HAP-1 (cell line): Measurements from ENCODE around the gene MATCAP1.

Experiments used
- DNase-seq, 2 experiments: peaks; one replicate each; pipeline ENCODE4 v3.0.0-alpha.2; 2016 to 2020; ENCODE audit warnings: low spot score in 2 of 2
- H3K27me3 ChIP-seq: fragments of 250-450 bp; sonication (Bioruptor Pico); 2 replicates; pipeline ENCODE4 v1.5.1; 2020; ENCODE audit warnings: low read depth, mild to moderate bottlenecking, moderate library complexity
- H3K36me3 ChIP-seq: fragments of 250-450 bp; sonication (Bioruptor Pico); replicated peaks from 2 replicates; pipeline ENCODE4 v1.5.1; 2020; ENCODE audit warnings: mild to moderate bottlenecking
- H3K4me1 ChIP-seq: fragments of 250-450 bp; sonication (Bioruptor Pico); 2 replicates; pipeline ENCODE4 v1.5.1; 2020; ENCODE audit warnings: mild to moderate bottlenecking
- H3K4me3 ChIP-seq: fragments of 250-450 bp; sonication (Bioruptor Pico); 2 replicates; pipeline ENCODE4 v1.5.1; 2020; ENCODE audit warnings: mild to moderate bottlenecking, moderate library complexity
- H3K9me3 ChIP-seq: fragments of 250-450 bp; sonication (Bioruptor Pico); 2 replicates; pipeline ENCODE4 v1.5.1; 2020; ENCODE audit warnings: mild to moderate bottlenecking, moderate library complexity
- in situ Hi-C: fragments of 300-500 bp; cut with MboI; formaldehyde crosslinking; loops from 3 replicates; pipeline ENCODE4 v1.14.3; 2020; ENCODE audit warnings: low sequenced_read_pairs, inconsistent platforms, mixed read lengths

MATCAP1 gene

GRCh38 chr16:67201411-67202345 is 17.9 kb upstream of the MATCAP1 start:
- H3K4me1 ChIP-seq, result no peaks in the 10 kb centered on the region
- no peaks in the 10 kb centered on the region for H3K9me3 ChIP-seq
- in situ Hi-C loops, result no loop called here
- peaks cover 53% of the 10 kb centered on the region for H3K36me3 ChIP-seq
- DNase-seq, result no peak
- no peaks in the 10 kb centered on the region for H3K27me3 ChIP-seq
- H3K4me3 ChIP-seq, result no peak overlapping the region

GRCh38 chr16:67200491-67200890 is 16.7 kb upstream of the MATCAP1 start:
- Histone ChIP-seq H3K9me3 (no peaks in the 10 kb centered on the region), H3K4me1 (no peaks in the 10 kb centered on the region), H3K4me3 (no peak overlapping the region), H3K36me3 (peaks cover 65% of the 10 kb centered on the region), H3K27me3 (no peaks in the 10 kb centered on the region)
- in situ Hi-C loops, result no loop called here
- DNase-seq, result no peak

- Histone ChIP-seq H3K4me3 (no peak overlapping the region), H3K4me1 (no peaks in the 10 kb centered on the region), H3K36me3 (peaks cover 72% of the 10 kb centered on the region), H3K9me3 (no peaks in the 10 kb centered on the region), H3K27me3 (no peaks in the 10 kb centered on the region)
- in situ Hi-C loops, result no loop called here
- DNase-seq, result no peak
Observed at GRCh38 chr16:67199808-67200198, 16.0 kb upstream of the MATCAP1 start.

- no peaks in the 10 kb centered on the region for H3K4me1 ChIP-seq
- no peak for DNase-seq
Observed at GRCh38 chr16:67199011-67199807, 15.4 kb upstream of the MATCAP1 start, which contains the start of gene ELMO3. ELMO3 (plus strand) TSS chr16:67199131; CDS start chr16:67199327, 196 bp downstream.

GRCh38 chr16:67198238-67198734 is 14.5 kb upstream of the MATCAP1 start:
- H3K36me3 ChIP-seq, result peaks cover 81% of the 10 kb centered on the region
- in situ Hi-C loops, result no loop called here
- H3K27me3 ChIP-seq, result no peaks in the 10 kb centered on the region
- DNase-seq, result no peak
- H3K9me3 ChIP-seq, result no peaks in the 10 kb centered on the region
- no peak overlapping the region for H3K4me3 ChIP-seq
- H3K4me1 ChIP-seq, result peaks cover 4% of the 10 kb centered on the region

More at GRCh38 chr16:67199011-67199807, 15.4 kb upstream of the MATCAP1 start, which contains the start of gene ELMO3:
- Histone ChIP-seq H3K9me3 (no peaks in the 10 kb centered on the region), H3K36me3 (peaks cover 76% of the 10 kb centered on the region), H3K27me3 (no peaks in the 10 kb centered on the region), H3K4me3 (no peak within 1 kb of the TSS)
- in situ Hi-C loops, result no loop called here

GRCh38 chr16:67197704-67198103 is 13.9 kb upstream of the MATCAP1 start:
- Histone ChIP-seq H3K4me3 (no peak overlapping the region), H3K36me3 (peaks cover 82% of the 10 kb centered on the region), H3K27me3 (no peaks in the 10 kb centered on the region), H3K9me3 (no peaks in the 10 kb centered on the region), H3K4me1 (peaks cover 9% of the 10 kb centered on the region)
- DNase-seq, result no peak
- in situ Hi-C loops, result no loop called here

- no peak overlapping the region for H3K4me3 ChIP-seq
- H3K9me3 ChIP-seq, result no peaks in the 10 kb centered on the region
- no peak for DNase-seq
- H3K27me3 ChIP-seq, result no peaks in the 10 kb centered on the region
- in situ Hi-C loops, result no loop called here
- H3K36me3 ChIP-seq, result peaks cover 79% of the 10 kb centered on the region
- H3K4me1 ChIP-seq, result peaks cover 9% of the 10 kb centered on the region
Observed at GRCh38 chr16:67196881-67197280, 13.1 kb upstream of the MATCAP1 start.

- H3K4me3 ChIP-seq, result no peak overlapping the region
- peaks cover 71% of the 10 kb centered on the region for H3K36me3 ChIP-seq
- no peak for DNase-seq
- H3K4me1 ChIP-seq, result peaks cover 11% of the 10 kb centered on the region
- no peaks in the 10 kb centered on the region for H3K9me3 ChIP-seq
- H3K27me3 ChIP-seq, result no peaks in the 10 kb centered on the region
- in situ Hi-C loops, result no loop called here
Observed at GRCh38 chr16:67195676-67196075, 11.9 kb upstream of the MATCAP1 start.

- DNase-seq, result no peak
- Histone ChIP-seq H3K36me3 (peaks cover 64% of the 10 kb centered on the region), H3K4me1 (peaks cover 11% of the 10 kb centered on the region), H3K27me3 (no peaks in the 10 kb centered on the region), H3K4me3 (no peak overlapping the region), H3K9me3 (no peaks in the 10 kb centered on the region)
- in situ Hi-C loops, result no loop called here
Observed at GRCh38 chr16:67194260-67194659, 10.5 kb upstream of the MATCAP1 start.

GRCh38 chr16:67193536-67193935 is 9.8 kb upstream of the MATCAP1 start:
- in situ Hi-C loops, result no loop called here
- Histone ChIP-seq H3K27me3 (no peaks in the 10 kb centered on the region), H3K4me3 (peak overlapping the region; percentile 98), H3K4me1 (peaks cover 11% of the 10 kb centered on the region), H3K36me3 (peaks cover 61% of the 10 kb centered on the region), H3K9me3 (no peaks in the 10 kb centered on the region)
- DNase-seq, result no peak

- H3K27me3 ChIP-seq, result no peaks in the 10 kb centered on the region
- H3K4me1 ChIP-seq, result peaks cover 11% of the 10 kb centered on the region
- no peak for DNase-seq
- in situ Hi-C loops, result no loop called here
- peak overlapping the region; percentile 98 for H3K4me3 ChIP-seq
- H3K9me3 ChIP-seq, result no peaks in the 10 kb centered on the region
- peaks cover 55% of the 10 kb centered on the region for H3K36me3 ChIP-seq
Observed at GRCh38 chr16:67192781-67193361, 9.1 kb upstream of the MATCAP1 start.

GRCh38 chr16:67191995-67192681 is 8.4 kb upstream of the MATCAP1 start, which contains the start of gene E2F4:
E2F4 (plus strand) TSS chr16:67192155; CDS start chr16:67192228, 73 bp downstream.
- Histone ChIP-seq H3K4me1 (peaks cover 11% of the 10 kb centered on the region), H3K4me3 (peak within 1 kb of the TSS; percentile 98), H3K36me3 (peaks cover 47% of the 10 kb centered on the region), H3K27me3 (no peaks in the 10 kb centered on the region), H3K9me3 (no peaks in the 10 kb centered on the region)
- peak; percentile 85 to 93 for DNase-seq
- in situ Hi-C loops, result no loop called here

GRCh38 chr16:67191411-67191994 is 7.7 kb upstream of the MATCAP1 start:
- Histone ChIP-seq H3K36me3 (peaks cover 41% of the 10 kb centered on the region), H3K4me3 (peak overlapping the region; percentile 98), H3K27me3 (no peaks in the 10 kb centered on the region), H3K4me1 (peaks cover 11% of the 10 kb centered on the region), H3K9me3 (no peaks in the 10 kb centered on the region)
- DNase-seq, result no peak
- in situ Hi-C loops, result no loop called here
